ENCODE measurements around the gene RASA3.
"Not testable (repeated sequence)": the region's sequence is repeated elsewhere in the genome, so short reads cannot be mapped to it uniquely, and the experiment has no call there.

Gene RASA3

GRCh38 chr13:114155320-114155719 lies 22.9 kb upstream of the RASA3 start:
- no peak for DNase-seq

DNA sequence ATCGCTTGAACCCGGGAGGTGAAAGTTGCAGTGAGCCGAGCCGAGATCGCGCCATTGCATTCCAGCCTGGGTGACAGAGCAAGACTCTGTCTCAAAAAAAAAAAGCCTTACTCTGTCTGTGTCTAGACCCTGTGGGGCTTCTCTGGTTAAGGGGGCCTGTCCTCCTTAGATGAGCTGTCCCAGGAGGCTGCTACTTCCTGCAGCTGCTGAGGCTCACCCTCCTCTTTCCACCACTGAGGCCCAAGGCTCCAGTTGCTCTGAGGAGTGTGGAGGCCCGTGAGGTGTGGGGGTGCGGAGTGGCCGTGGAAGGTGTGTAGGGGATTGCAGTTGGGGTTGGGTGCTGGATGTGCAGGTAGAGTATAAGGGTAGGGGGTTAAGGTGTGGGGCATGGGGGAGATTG lies 22.1 kb upstream of the RASA3 start:
- no peak for DNase-seq

DNA sequence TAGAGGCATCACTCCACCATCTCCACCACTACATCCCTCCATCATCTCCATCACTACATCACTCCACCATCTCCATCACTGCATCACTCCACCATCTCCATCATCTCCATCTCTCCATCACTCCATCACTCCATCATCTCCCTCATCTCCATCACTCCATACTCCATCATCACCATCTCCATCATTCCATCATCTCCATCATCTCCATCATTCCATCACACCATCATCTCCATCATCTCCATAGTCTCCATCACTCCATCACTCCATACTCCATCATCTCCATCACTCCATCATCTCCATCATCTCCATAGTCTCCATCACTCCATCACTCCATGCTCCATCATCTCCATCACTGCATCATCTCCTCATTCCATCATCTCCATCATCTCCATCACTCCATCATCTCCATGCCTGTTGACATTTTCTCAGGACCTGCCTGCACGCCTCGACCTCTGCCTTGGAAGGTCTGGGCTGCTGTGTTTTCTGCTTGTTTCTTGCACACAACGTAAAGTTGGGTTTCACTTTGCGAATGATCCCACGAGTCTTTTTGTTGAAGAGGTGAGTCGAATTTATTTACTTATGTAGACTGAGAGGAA lies 21.2 kb upstream of the RASA3 start:
- DNase-seq: no peak

- DNase-seq: no peak
These were observed 20.5 kb upstream of the RASA3 start for GRCh38 chr13:114152831-114153371.

DNA sequence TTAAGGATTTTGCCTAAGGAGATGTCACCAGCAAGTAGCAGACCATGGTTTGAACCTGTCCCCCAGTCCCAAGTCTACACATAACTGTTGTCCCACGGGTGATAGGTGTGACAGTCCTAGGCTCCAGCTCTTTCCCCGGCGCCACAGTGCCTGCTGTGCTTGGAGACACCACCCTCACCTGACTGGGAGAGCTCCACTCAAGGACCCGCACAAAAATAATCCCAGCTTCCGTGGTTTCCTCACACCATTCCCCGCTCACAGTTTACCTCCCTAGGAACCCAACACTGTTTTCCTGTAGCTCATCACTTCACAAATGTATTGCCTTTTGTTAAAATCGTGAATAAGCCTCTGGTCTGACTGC lies 19.8 kb upstream of the RASA3 start:
- no peak for DNase-seq

DNA sequence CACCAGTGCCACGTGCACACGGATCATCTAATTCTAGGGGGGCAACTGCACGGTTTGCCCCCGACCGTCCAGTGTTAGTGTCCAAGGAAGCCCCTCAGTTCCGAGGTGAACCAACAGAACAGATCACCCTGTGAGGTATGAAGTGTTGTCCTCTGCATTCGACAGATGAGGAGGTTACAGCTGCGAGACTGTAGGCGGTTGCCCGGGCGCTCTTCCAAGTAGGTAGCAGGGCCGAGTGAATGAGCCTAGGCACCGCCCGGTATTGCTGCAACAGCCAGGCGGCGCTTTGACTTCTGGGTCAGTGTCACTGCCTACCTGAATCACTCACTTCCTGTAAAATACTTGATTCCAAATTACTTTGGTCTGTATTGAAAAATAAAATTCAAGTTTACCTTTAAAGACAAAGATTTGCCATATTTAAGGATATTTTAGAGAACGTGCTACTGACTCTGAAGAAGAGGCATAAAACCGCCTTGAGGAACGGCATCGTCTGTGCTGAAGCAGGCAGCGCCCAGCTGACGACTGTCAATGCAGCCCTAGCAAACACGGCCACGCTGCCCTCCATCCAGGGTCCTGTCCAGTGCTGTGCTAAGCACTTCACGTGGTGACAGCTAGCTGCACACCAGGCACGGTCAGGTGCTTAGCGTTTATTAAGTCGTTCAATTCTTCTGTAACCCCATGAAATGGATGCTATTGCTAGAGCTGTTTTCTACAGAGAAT lies 19.3 kb upstream of the RASA3 start:
- DNase-seq: peak; percentile 59

GRCh38 chr13:114151031-114151430 lies 18.6 kb upstream of the RASA3 start:
- DNase-seq: no peak

DNA sequence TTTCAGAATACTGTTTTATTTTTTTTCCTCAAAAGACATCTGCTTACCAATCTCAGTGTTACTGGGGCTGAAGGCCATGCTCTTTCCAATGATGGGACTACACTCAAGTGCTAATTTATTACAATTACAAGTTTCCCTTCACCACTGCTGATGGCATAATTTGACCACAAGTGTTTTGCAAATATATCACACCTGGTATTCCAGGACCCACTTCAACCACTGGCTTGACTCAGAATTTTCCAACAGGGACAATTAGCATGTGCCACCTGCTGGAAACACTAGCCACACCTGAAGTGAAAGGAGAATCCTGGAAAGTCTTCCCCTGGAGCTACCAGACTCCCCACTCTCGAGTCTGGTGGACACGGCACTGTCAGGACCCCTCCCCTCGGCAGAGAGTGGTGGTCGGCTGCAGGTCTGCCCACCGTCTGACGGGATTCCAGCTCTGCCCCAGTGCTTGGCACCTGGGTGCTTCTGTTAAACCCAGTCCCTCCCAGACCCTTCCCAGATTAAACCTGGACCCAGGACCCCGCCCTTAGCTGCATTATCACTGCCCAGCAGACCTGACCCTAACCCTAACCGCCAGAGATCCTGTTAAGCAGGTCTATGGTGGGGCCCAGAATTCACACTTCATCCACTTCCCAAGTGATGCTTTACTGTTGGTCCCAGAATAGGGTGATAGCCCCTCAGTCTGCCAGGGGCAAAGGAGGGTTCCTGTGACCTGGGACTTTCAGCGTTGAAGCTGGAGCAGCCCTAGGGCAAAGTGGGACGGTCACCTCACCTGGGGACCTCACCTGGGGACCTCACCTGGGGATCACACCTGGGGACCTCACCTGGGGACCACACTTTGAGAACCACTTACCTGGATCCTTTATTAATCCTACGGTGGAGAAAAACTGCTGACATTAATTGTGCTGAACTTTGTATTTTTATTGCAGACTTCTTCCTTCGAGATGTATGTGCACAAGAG lies 17.6 kb upstream of the RASA3 start:
- peak; percentile 83 for DNase-seq

GRCh38 chr13:114148886-114149285 lies 16.5 kb upstream of the RASA3 start:
- not testable (repeated sequence) for DNase-seq

GRCh38 chr13:114148521-114148855 lies 16.1 kb upstream of the RASA3 start:
- DNase-seq: peak; percentile 28

- no peak for DNase-seq
These were observed 15.5 kb upstream of the RASA3 start for GRCh38 chr13:114147803-114148520.

- no peak for DNase-seq
These were observed 14.2 kb upstream of the RASA3 start for GRCh38 chr13:114146629-114147028.

GRCh38 chr13:114146173-114146572 lies 13.8 kb upstream of the RASA3 start:
- no peak for DNase-seq

DNA sequence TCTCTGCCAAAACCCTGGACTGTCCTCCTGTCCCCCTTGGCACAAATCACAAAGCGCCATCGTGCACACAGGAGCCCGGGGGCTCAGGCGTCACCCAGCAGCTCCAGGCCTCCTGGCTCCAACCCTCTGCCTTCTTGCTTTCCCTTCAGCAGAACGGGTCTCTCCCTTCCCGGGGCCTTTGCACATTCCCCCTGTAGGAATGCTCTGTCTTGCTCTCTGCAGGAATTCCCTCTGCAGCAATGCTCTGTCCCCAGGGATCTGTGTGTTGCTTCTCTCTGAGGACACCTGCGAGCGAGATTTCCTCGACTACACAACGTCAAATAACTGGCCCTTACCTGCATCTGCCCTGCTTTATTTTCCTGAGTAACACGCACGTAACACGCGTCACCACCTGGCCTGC lies 13.3 kb upstream of the RASA3 start:
- DNase-seq: no peak

DNA sequence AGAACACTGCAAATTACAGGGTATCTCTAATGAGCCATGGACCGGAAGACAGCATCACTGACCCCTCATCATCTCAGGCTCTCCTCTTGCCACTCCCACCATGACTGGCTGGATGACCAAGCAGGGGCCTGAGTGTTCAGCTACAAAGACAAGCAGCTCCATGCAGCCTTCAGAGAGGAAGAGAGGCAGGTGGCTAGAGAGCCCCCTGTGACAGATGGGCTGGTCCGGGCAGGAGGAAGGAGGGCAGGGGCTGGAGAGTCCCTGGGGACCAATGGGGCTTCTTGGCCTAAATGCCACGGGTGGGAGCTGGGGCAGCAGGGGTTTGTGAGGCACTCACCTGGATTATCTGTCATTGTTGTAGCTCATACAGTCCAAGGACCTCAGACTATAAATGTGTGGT lies 12.8 kb upstream of the RASA3 start:
- DNase-seq: no peak

DNA sequence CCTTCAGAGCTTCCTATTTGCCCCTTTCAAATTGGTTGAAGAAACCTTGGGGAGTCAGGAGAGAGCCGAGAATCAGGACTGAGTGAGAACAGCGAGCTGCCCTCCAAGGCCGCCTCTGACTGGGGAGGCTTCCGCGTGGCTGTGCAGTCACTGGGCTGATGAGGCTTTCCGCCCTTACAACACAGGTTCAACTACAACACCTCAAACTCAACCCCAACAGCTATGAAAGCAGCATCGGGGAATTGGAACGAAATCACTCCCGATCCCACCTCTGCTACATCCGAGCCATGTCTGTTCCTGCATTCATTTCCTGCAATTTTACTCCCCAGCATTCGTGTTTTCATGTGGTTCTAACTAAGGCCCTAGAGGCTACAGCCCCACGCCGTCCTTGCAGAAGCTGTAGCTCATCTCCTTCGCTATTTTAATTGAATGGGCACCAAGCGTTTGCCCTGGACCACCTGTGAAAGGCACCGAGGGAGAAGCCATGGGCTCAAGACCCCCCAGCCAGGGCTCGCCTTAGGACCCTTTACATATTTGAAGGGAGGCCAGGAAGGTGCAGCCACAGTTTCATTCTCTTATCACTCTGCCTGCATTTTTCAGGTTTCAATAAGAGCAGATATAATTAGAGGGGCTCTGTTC lies 12.3 kb upstream of the RASA3 start:
- DNase-seq: no peak

- DNase-seq: no peak
These were observed 11.6 kb upstream of the RASA3 start for GRCh38 chr13:114143806-114144605.

GRCh38 chr13:114142640-114143490 lies 10.4 kb upstream of the RASA3 start:
- DNase-seq: peak; percentile 83

- DNase-seq: no peak
These were observed 9.7 kb upstream of the RASA3 start for GRCh38 chr13:114142137-114142550.

DNA sequence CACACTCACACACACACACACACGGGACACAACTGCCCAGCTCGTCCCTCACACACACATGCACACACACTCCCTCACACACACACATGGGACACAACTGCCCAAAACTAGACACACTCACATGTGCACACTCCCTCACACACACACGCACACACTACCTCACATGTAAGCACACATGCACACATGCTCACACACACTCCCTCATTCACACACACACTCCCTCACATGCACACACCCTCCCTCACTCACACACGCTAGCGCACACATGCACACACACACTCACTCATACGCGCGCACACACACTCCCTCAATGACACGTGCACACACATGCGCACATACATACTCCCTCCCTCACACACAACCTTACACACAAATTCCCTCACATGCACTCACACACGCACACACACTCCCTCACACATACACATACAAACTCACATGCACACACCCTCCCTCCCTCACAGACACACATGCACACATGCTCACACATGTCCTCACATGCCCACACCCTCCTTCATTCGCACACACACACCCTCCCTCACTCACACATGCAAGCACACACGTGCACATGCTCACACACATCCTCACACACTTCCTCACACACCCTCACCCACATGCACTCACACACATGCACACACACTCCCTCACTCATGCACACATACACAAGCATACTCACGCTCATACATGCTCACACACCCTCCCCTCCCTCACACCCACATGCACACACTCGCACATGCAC lies 9.0 kb upstream of the RASA3 start:
- DNase-seq: no peak
